GM21390 (cell line): ENCODE measurements around the gene TKT.

ENCODE experiments used
- ATAC-seq: cut with Tn5 transposase; IDR thresholded peaks from one replicate; pipeline ENCODE4 v1.9.1; 2021; ENCODE audit not compliant: unreplicated experiment

TKT gene

GRCh38 chr3:53240989-53241972 lies 14.5 kb downstream of the TKT start:
- no peak for ATAC-seq

- ATAC-seq = no peak
Measured at GRCh38 chr3:53239800-53240199, 16.0 kb downstream of the TKT start.

GRCh38 chr3:53238886-53239285 lies 16.9 kb downstream of the TKT start:
- ATAC-seq = no peak

- no peak for ATAC-seq
Measured at GRCh38 chr3:53238051-53238850, 17.6 kb downstream of the TKT start.

GRCh38 chr3:53236112-53236841 lies 19.5 kb downstream of the TKT start:
- ATAC-seq = no peak

- no peak for ATAC-seq
Measured at GRCh38 chr3:53235545-53235944, 20.3 kb downstream of the TKT start.

GRCh38 chr3:53234841-53235232 lies 21.0 kb downstream of the TKT start:
- ATAC-seq = no peak

GRCh38 chr3:53234130-53234840 lies 21.5 kb downstream of the TKT start:
- ATAC-seq = no peak

GRCh38 chr3:53232641-53233377 lies 23.0 kb downstream of the TKT start:
- no peak for ATAC-seq

GRCh38 chr3:53231532-53232511 lies 24.0 kb downstream of the TKT start:
- ATAC-seq = no peak

- no peak for ATAC-seq
Measured at GRCh38 chr3:53230789-53231188, 25.0 kb downstream of the TKT start.

- ATAC-seq = no peak
Measured at GRCh38 chr3:53230041-53230621, 25.7 kb downstream of the TKT start.

- ATAC-seq = no peak
Measured at GRCh38 chr3:53229606-53230005, 26.2 kb downstream of the TKT start.

- ATAC-seq = no peak
Measured at GRCh38 chr3:53229171-53229570, 26.7 kb downstream of the TKT start.

- no peak for ATAC-seq
Measured at GRCh38 chr3:53227993-53228885, 27.6 kb downstream of the TKT start.

- no peak for ATAC-seq
Measured at GRCh38 chr3:53226841-53227407, 28.9 kb downstream of the TKT start.
